OCI-LY3 (cell line): ENCODE results near the gene DDX49.

Source experiments
- H2AFZ ChIP-seq: fragments of 200-600, 300-600 bp; shearing (Covaris generic); 2 replicates; pipeline ENCODE4 v1.6.0; 2014; ENCODE audit warnings: antibody characterized with exemption, low read depth, low read length
- H3K27ac ChIP-seq: fragments of 200-600, 300-600 bp; sonication (generic); 2 replicates; pipeline ENCODE4 v1.5.1; 2014; ENCODE audit warnings: mild to moderate bottlenecking, low read length, moderate library complexity, mixed read lengths
- H3K27me3 ChIP-seq: fragments of 200-600, 300-600 bp; sonication (generic); 2 replicates; pipeline ENCODE4 v1.6.1; 2014; ENCODE audit warnings: low read depth, low read length, mixed read lengths
- H3K36me3 ChIP-seq: fragments of 200-600, 300-600 bp; sonication (generic); replicated peaks from 2 replicates; pipeline ENCODE3; 2014; ENCODE audit warnings: low read depth, low read length, mixed read lengths
- H3K4me1 ChIP-seq: fragments of 300-600, 200-600 bp; sonication (generic); 2 replicates; pipeline ENCODE4 v1.6.1; 2014; ENCODE audit warnings: low read length, mixed read lengths
- H3K4me2 ChIP-seq: fragments of 200-600, 300-600 bp; sonication (generic); 2 replicates; pipeline ENCODE4 v1.6.1; 2014; ENCODE audit warnings: low read length, mixed read lengths
- H3K4me3 ChIP-seq: fragments of 300-600, 200-600 bp; sonication (generic); 2 replicates; pipeline ENCODE4 v1.5.1; 2014; ENCODE audit warnings: antibody characterized with exemption, mild to moderate bottlenecking, low read length, moderate library complexity
- H3K79me2 ChIP-seq: fragments of 300-600, 200-600 bp; shearing (Covaris generic); 2 replicates; pipeline ENCODE4 v1.6.1; 2014; ENCODE audit warnings: mild to moderate bottlenecking, low read length, mixed read lengths
- H3K9ac ChIP-seq: fragments of 300-600, 200-600 bp; shearing (Covaris generic); 2 replicates; pipeline ENCODE4 v1.6.0; 2014; ENCODE audit warnings: mild to moderate bottlenecking, low read length, moderate library complexity
- H3K9me3 ChIP-seq: fragments of 200-600, 300-600 bp; shearing (Covaris generic); 2 replicates; pipeline ENCODE4 v1.6.1; 2014; ENCODE audit warnings: low read length, mixed read lengths; ENCODE audit not compliant: insufficient read depth
- H4K20me1 ChIP-seq: fragments of 200-600, 300-600 bp; sonication (generic); 2 replicates; pipeline ENCODE4 v1.6.1; 2016; ENCODE audit warnings: low read length, mixed read lengths; ENCODE audit not compliant: insufficient read depth
- CTCF ChIP-seq: fragments of 200-600, 300-600 bp; sonication (generic); IDR thresholded peaks from 2 replicates; pipeline ENCODE4 v1.5.1; 2014; ENCODE audit warnings: antibody characterized with exemption, low read length, low read depth
- EZH2phosphoT487 ChIP-seq: fragments of 200-600 bp; shearing (Covaris generic); IDR thresholded peaks from 2 replicates; pipeline ENCODE4 v1.6.1; 2018; ENCODE audit warnings: antibody characterized with exemption, mixed run types, low read depth

Gene DDX49

GRCh38 chr19:18919900-18920214, 342 bp downstream of the DDX49 start:
- no peak overlapping the region for H2AFZ ChIP-seq
- peaks cover 6% of the 10 kb centered on the region; the same call in 1 of the 2 replicates for H4K20me1 ChIP-seq
- H3K27ac ChIP-seq, result no peak overlapping the region

GRCh38 chr19:18920400-18920799, 885 bp downstream of the DDX49 start:
- 0 out of 2 replicates have a peak, but pooled peaks cover under 1% of the 10 kb centered on the region for H4K20me1 ChIP-seq
- H2AFZ ChIP-seq, result no peak overlapping the region
- H3K79me2 ChIP-seq, result peaks cover 55% of the 10 kb centered on the region
- peak overlapping the region; percentile 83 for H3K4me3 ChIP-seq
- peak overlapping the region; percentile 69 for H3K9ac ChIP-seq
- H3K36me3 ChIP-seq, result peaks cover 28% of the 10 kb centered on the region
- TF ChIP-seq EZH2phosphoT487 (no peak), CTCF (no peak)
- no peaks in the 10 kb centered on the region for H3K27me3 ChIP-seq
- H3K4me1 ChIP-seq, result peaks cover 13% of the 10 kb centered on the region
- no peak overlapping the region for H3K27ac ChIP-seq
- peak overlapping the region; percentile 68 for H3K4me2 ChIP-seq
- H3K9me3 ChIP-seq, result no peaks in the 10 kb centered on the region

More at GRCh38 chr19:18919900-18920214, 342 bp downstream of the DDX49 start:
- Histone ChIP-seq H3K79me2 (peaks cover 61% of the 10 kb centered on the region), H3K4me2 (peak overlapping the region; percentile 68), H3K36me3 (peaks cover 32% of the 10 kb centered on the region), H3K27me3 (no peaks in the 10 kb centered on the region), H3K4me1 (peaks cover 13% of the 10 kb centered on the region), H3K9ac (peak overlapping the region; percentile 69), H3K4me3 (peak overlapping the region; percentile 83), H3K9me3 (no peaks in the 10 kb centered on the region)
- no peak for TF ChIP-seq EZH2phosphoT487
- TF ChIP-seq CTCF, result no peak

- H3K4me1 ChIP-seq, result peaks cover 13% of the 10 kb centered on the region
Measured at GRCh38 chr19:18921593-18921992, 2.1 kb downstream of the DDX49 start.

GRCh38 chr19:18922228-18922985, 2.9 kb downstream of the DDX49 start:
- Histone ChIP-seq H3K79me2 (peaks cover 41% of the 10 kb centered on the region), H3K9me3 (no peaks in the 10 kb centered on the region), H2AFZ (no peak overlapping the region), H3K27me3 (no peaks in the 10 kb centered on the region), H4K20me1 (no peaks in the 10 kb centered on the region), H3K4me1 (peaks cover 13% of the 10 kb centered on the region), H3K9ac (no peak overlapping the region), H3K4me2 (no peak overlapping the region), H3K27ac (no peak overlapping the region), H3K4me3 (no peak overlapping the region), H3K36me3 (peaks cover 40% of the 10 kb centered on the region)
- no peak for TF ChIP-seq CTCF
- no peak for TF ChIP-seq EZH2phosphoT487

More at GRCh38 chr19:18921593-18921992, 2.1 kb downstream of the DDX49 start:
- H2AFZ ChIP-seq, result no peak overlapping the region
- H3K36me3 ChIP-seq, result peaks cover 35% of the 10 kb centered on the region
- H3K27ac ChIP-seq, result no peak overlapping the region
- TF ChIP-seq CTCF (no peak), EZH2phosphoT487 (no peak)
- no peaks in the 10 kb centered on the region for H3K9me3 ChIP-seq
- H3K79me2 ChIP-seq, result peaks cover 49% of the 10 kb centered on the region
- no peak overlapping the region for H3K4me2 ChIP-seq
- H3K9ac ChIP-seq, result no peak overlapping the region
- H4K20me1 ChIP-seq, result no peaks in the 10 kb centered on the region
- no peaks in the 10 kb centered on the region for H3K27me3 ChIP-seq
- no peak overlapping the region for H3K4me3 ChIP-seq
